ENCODE measurements around the gene SLITRK5.

SLITRK5 gene, protein sequence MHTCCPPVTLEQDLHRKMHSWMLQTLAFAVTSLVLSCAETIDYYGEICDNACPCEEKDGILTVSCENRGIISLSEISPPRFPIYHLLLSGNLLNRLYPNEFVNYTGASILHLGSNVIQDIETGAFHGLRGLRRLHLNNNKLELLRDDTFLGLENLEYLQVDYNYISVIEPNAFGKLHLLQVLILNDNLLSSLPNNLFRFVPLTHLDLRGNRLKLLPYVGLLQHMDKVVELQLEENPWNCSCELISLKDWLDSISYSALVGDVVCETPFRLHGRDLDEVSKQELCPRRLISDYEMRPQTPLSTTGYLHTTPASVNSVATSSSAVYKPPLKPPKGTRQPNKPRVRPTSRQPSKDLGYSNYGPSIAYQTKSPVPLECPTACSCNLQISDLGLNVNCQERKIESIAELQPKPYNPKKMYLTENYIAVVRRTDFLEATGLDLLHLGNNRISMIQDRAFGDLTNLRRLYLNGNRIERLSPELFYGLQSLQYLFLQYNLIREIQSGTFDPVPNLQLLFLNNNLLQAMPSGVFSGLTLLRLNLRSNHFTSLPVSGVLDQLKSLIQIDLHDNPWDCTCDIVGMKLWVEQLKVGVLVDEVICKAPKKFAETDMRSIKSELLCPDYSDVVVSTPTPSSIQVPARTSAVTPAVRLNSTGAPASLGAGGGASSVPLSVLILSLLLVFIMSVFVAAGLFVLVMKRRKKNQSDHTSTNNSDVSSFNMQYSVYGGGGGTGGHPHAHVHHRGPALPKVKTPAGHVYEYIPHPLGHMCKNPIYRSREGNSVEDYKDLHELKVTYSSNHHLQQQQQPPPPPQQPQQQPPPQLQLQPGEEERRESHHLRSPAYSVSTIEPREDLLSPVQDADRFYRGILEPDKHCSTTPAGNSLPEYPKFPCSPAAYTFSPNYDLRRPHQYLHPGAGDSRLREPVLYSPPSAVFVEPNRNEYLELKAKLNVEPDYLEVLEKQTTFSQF

DNA sequence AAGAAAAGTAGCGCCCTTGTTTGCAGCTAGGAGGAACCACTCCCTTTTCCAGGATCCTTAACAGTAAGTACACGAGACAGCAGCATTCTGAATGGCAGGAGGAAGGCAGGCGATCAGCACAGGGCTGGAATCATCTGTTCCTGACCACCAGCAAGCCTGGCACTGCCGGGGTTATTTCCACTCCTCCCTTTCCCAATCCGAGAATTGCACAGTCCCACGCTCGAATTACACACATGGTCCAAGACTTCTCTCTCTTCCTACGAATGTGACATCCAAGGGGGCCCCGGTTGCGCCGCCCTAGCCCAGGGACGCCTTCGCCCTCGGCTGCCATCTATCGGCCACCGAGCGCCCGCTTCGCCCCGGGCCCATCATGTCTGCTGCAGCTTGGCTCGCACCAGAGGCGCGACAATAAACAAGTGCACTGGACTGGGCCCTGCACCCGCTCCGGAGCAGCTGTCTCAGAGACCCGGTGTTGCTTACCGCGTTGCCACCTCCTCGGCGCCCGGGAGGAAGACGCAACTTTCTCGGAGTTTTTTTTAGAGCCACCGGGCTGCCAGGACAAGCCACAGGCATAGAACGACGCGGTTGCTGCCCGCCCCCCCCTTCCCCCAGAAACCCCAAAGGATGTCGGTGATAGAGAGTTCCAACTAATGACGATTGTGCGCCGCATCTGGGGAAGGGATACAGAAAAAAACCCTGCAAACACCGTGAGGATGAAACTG is at the start of gene SLITRK5:
TSS of gene SLITRK5 (plus strand) at position 341 of the 722 bp plus-strand sequence. CDS start 4,018 bp downstream, outside the sequence.
- DNase-seq (ENCODE audit: low read depth in 2 of 2): peak; percentile 3 to 8

DNA sequence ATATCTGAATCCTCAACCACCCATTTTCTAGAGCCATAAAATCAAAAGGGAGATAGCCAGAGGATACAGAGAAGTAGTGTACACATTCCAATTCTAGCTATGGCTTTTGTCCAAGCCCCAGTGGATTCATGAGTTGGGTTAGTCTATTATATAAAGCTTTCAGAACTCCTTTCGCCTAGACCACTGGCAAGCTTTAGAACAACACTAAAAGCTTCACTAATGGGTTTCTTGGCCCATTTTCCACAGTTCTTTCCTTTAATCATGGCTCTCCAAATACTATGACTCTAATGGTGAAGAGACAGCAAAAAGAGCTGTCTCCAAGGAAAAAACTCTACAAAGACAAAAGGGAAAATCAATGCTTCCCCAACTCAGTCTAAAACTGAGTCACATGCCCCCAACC is 48.2 kb upstream of the SLITRK5 start:
- DNase-seq (ENCODE audit: low read depth in 2 of 2): no peak

DNA sequence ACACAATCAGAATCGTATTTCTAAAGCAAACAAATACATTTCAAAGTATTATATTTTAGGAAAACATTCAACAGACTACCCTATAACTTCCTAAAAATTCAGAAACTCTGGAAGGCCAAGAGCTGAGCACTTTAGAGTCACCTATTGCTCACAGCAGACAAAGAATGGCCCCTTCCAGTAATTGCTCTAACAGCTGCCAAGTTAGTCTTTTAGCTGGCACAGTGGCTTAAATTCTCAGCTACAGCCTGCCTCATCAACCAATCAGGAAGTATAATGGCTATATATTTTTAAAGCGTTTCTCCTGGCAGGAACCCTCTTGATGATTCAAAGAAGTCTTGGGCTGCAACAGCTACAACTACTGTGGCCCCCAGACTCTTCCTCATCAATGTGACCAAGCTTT is 14.9 kb upstream of the SLITRK5 start:
- no peak for DNase-seq (ENCODE audit: low read depth in 2 of 2)

DNA sequence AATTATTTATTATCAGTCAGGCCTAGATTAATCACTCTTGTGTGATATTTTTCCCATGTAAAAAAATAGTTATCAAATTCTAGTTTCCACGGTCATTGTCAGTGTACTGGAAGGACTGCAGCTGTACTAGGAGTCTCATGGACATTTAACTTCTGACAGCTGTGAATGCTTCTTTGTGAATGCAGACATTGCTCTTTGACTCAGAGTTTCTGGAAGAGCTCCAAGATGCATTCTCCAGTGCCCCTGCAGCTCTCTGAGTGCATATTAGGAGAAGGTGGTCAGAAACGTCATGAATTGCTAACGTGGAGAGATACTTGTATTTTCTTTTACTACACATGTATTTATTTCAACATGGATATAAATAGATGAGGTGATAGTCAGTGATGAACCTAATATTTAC is 9.7 kb upstream of the SLITRK5 start:
- peak; percentile 3 to 4 for DNase-seq (ENCODE audit: low read depth in 2 of 2)

DNA sequence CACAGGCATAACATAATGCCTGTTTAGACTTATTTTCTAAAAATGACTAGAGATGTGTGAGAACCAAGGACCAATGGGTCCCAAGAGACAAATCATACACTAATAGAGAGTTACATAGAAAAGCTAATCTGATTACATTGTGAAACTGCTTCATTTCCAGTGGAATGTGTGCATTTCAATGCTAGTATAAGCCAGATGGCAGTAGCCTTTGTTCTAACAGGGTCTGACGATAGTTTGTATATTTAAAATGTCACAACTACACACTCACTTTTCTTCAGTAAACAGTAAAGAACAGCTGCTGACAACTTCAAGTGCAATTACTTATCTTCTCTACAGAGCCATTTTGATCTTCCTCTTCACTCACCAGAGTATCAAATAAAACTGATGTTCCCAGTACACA is 4.3 kb upstream of the SLITRK5 start:
- DNase-seq (ENCODE audit: low read depth in 2 of 2): no peak

DNA sequence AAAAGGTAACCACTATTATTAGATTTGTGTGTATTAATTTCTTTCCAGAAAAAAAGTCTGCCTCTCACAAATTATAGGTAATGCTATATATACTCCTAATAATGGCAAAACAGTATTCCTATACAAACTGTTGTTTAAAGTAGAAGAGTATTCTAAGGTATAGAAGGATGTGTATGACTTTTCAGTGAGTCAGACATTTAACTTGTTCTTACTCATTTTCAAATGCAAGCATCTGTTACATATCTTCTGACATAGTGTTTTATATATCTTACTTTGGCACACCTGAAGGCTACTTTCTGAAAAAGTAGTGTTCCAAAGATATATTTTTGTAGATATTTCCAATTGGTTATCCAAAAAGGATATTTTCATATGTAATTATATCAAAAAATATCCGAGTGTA is 3.5 kb upstream of the SLITRK5 start:
- no peak for DNase-seq (ENCODE audit: low read depth in 2 of 2)

DNA sequence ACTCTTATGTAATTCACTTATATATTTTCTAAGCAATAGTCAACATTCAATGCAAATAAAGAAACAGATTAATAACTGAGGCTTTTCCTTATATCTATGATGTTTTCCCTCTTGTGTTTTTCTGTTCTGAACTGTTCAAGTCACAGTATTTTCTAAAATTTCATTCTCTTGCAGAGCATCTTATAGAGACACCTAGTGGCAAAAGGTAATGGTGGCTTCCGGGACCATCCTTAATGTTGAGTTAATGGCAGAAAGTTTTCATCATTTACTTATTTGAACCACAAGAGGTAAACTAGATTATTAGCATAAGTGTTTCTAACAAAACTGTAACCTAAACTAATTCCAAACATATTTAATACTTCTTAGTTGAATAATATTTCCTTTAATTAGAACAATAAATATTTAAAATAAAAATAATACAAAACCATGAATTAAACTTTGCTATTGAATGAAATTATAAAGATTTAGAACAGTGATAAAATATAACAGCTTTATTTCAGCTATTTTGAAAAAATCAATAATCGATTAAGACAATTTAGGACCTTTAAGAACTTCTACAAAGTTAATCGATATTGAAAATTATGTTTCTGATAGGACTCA is 1.7 kb upstream of the SLITRK5 start:
- DNase-seq (ENCODE audit: low read depth in 2 of 2): no peak

DNA sequence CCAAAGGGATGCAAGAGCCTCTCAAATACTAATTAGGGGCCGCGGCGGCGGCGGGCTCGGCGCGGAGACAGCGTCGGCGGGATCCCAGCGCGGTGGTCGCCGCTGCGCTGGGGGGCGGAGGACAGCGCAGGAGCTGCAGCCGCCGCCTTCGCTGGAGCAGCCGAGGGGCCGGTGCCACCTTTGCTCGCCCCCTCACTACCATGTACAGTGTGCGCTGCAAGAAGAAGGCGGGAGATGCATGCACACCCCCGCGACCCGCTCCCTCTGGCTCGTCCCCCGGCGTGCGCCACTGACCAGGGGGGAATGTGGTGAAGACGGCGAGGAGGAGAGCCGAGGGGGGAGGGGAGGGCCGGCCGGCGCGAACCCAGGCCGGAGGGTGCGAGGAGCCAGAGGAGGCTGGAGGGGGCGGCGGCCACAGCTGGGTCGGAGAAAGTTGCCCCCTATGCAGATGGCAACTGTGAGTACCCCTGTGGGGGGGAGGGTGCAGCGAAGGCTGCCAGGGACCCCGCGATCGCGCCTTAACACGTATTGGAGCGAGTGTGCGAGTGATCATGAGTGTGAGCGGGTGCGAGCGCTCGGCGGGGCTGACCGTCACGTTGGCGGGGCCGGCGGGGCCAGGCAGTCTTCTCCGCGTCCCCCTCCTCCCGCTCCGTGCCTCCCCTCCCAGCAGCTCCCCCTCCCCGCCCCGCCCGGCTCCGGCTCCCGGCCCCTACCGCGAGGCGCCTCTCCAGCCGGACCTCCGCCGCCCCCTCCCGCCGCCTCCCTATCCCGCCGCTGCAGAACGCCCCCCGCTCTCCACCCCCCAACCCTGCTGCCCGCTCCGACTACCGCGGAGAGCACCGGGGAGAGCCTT is 808 bp downstream of the SLITRK5 start:
- no peak for DNase-seq (ENCODE audit: low read depth in 2 of 2)

DNA sequence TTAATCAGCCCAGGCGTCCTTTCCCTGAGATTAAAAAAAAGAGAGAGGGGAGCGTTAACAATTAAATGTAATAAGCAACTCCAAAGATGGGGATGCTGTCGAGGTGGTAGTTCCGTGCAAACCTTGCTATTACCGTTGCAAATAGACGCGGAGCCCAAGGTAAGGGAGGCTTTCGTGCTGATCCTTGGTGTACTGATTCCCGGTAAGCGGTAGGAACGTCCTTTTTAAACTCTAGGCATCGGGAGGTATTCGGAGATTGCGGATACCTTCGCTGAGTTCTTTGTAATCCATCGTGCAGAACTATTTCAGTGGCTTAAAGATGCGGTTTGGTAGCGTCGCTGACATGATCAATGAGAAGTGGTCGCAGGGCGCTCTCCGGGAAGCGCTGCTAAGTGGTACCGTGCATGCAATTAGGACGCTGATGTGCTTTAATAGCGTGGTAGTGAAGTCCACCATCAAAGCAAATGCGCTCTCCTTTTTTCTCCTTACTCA is 3.1 kb downstream of the SLITRK5 start:
- no peak for DNase-seq (ENCODE audit: low read depth in 2 of 2)

DNA sequence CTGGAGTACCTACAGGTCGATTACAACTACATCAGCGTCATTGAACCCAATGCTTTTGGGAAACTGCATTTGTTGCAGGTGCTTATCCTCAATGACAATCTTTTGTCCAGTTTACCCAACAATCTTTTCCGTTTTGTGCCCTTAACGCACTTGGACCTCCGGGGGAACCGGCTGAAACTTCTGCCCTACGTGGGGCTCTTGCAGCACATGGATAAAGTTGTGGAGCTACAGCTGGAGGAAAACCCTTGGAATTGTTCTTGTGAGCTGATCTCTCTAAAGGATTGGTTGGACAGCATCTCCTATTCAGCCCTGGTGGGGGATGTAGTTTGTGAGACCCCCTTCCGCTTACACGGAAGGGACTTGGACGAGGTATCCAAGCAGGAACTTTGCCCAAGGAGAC is 4.7 kb downstream of the SLITRK5 start:
- DNase-seq (ENCODE audit: low read depth in 2 of 2): no peak

DNA sequence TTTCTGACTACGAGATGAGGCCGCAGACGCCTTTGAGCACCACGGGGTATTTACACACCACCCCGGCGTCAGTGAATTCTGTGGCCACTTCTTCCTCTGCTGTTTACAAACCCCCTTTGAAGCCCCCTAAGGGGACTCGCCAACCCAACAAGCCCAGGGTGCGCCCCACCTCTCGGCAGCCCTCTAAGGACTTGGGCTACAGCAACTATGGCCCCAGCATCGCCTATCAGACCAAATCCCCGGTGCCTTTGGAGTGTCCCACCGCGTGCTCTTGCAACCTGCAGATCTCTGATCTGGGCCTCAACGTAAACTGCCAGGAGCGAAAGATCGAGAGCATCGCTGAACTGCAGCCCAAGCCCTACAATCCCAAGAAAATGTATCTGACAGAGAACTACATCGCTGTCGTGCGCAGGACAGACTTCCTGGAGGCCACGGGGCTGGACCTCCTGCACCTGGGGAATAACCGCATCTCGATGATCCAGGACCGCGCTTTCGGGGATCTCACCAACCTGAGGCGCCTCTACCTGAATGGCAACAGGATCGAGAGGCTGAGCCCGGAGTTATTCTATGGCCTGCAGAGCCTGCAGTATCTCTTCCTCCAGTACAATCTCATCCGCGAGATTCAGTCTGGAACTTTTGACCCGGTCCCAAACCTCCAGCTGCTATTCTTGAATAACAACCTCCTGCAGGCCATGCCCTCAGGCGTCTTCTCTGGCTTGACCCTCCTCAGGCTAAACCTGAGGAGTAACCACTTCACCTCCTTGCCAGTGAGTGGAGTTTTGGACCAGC is 5.3 kb downstream of the SLITRK5 start:
- DNase-seq (ENCODE audit: low read depth in 2 of 2): no peak

DNA sequence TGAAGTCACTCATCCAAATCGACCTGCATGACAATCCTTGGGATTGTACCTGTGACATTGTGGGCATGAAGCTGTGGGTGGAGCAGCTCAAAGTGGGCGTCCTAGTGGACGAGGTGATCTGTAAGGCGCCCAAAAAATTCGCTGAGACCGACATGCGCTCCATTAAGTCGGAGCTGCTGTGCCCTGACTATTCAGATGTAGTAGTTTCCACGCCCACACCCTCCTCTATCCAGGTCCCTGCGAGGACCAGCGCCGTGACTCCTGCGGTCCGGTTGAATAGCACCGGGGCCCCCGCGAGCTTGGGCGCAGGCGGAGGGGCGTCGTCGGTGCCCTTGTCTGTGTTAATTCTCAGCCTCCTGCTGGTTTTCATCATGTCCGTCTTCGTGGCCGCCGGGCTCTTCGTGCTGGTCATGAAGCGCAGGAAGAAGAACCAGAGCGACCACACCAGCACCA is 5.9 kb downstream of the SLITRK5 start:
- DNase-seq (ENCODE audit: low read depth in 2 of 2): no peak

DNA sequence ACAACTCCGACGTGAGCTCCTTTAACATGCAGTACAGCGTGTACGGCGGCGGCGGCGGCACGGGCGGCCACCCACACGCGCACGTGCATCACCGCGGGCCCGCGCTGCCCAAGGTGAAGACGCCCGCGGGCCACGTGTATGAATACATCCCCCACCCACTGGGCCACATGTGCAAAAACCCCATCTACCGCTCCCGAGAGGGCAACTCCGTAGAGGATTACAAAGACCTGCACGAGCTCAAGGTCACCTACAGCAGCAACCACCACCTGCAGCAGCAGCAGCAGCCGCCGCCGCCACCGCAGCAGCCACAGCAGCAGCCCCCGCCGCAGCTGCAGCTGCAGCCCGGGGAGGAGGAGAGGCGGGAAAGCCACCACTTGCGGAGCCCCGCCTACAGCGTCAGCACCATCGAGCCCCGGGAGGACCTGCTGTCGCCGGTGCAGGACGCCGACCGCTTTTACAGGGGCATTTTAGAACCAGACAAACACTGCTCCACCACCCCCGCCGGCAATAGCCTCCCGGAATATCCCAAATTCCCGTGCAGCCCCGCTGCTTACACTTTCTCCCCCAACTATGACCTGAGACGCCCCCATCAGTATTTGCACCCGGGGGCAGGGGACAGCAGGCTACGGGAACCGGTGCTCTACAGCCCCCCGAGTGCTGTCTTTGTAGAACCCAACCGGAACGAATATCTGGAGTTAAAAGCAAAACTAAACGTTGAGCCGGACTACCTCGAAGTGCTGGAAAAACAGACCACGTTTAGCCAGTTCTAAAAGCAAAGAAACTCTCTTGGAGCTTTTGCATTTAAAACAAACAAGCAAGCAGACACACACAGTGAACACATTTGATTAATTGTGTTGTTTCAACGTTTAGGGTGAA is 6.6 kb downstream of the SLITRK5 start:
- DNase-seq (ENCODE audit: low read depth in 2 of 2): no peak

DNA sequence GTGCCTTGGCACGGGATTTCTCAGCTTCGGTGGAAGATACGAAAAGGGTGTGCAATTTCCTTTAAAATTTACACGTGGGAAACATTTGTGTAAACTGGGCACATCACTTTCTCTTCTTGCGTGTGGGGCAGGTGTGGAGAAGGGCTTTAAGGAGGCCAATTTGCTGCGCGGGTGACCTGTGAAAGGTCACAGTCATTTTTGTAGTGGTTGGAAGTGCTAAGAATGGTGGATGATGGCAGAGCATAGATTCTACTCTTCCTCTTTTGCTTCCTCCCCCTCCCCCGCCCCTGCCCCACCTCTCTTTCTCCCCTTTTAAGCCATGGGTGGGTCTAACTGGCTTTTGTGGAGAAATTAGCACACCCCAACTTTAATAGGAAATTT is 7.2 kb downstream of the SLITRK5 start:
- no peak for DNase-seq (ENCODE audit: low read depth in 2 of 2)

DNA sequence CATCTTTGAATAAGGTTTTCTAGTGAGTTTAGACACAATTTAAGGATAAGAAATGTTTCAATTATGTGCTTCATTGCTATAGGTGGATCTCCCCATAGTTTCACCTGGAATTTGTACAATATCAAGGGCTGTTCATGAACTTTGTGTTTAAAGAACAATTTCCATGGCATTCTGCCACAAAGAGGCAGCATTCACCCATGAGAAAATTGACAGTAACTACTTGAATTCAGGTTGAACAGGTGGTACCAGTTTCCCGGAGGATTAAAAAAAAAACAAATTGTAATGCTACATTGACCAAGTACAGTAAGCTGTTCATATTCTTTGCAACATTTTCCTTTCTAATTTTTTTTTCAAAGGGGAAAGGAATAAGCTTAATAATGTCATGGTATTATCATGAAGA is 9.1 kb downstream of the SLITRK5 start:
- no peak for DNase-seq (ENCODE audit: low read depth in 2 of 2)

DNA sequence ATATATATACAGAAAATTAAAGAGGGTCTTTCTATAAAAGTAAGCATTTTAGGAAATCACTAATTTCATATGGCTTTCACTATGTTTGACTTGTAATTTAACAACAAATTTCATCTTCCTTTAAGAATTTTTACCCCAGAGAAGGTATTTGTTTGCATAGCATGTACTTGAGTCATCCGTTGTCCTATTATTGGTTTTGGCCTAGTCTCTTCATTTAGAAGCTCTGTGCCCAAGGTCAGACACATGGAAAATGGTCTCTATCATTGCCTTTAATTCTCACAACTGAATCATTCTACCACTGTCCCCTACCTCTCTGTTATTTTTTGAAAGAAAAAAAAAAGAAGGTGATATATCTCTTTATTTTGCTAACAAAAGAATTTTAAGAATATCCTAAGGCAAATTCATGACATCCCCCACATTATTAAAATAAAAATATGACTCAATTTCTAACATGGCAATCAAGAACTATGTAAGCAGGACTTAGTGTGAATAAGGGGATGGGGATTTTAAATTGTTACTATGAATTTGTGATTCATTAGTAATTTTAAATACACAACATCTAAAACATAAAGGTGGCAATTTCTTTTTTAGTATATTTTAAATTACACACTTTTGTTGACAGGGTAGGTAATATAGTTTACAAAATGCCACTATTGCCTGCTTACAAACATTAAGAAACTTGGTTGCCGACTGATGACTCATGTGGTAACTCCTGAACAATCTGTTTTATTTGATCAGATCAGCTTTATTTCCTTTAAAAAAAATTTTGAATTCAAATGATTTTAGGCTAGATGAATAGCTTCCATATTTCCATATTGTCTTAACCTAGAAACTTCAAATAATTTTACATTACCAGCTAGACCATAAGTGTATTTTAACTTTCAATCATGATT is 13.9 kb downstream of the SLITRK5 start:
- no peak for DNase-seq (ENCODE audit: low read depth in 2 of 2)

DNA sequence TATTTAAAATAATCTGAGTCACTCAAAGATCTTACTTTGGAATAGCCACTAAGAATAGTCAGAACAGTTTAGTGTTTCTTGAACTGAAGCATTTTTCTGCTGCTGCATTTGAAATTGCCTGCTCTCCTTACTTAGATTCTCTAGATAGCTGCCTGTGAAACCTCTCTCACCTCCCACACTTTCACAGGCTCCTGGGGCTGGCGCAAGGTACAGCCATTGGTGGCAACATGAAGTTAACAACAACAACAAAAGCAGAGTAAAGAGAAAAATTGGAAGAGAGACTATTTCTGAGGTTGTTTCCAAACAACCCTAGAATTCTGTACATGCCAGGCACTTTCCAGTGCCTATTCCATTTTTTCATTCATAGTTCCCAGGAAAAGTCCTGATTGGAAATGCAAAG is 25.3 kb downstream of the SLITRK5 start:
- no peak for DNase-seq (ENCODE audit: low read depth in 2 of 2)

DNA sequence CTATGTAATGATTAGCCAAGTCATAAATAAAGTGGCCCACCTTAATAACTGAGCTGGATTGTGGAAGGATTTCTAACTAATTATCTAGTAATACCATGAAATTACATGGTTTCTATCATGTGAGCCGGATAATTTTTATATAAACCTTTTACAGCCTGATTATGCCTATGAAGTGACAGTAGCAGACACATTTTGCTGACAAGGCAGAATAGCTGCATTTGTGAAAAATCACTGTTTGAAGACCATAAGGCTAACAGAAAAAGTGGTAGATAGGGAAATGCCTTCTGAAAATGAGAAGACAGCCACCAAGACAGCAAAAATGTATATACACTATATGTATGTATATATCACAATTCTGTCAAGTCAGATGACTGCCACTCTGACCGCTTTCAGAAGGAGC is 27.1 kb downstream of the SLITRK5 start:
- no peak for DNase-seq (ENCODE audit: low read depth in 2 of 2)
